Mesenchymal stem cell (in vitro differentiated cells and primary cell): Measurements from ENCODE around the gene RASSF5.

Source experiments
- DNase-seq: peaks from one replicate; pipeline ENCODE4 v3.0.0-alpha.2; 2013
- H2AFZ ChIP-seq: one replicate; pipeline ENCODE4 v1.6.1; 2013; ENCODE audit warnings: low read depth, mild to moderate bottlenecking, control low read depth, inconsistent platforms, low read length, moderate library complexity
- H2AK5ac ChIP-seq: 2 replicates; pipeline ENCODE4 v1.6.1; 2013; ENCODE audit warnings: low read length, moderate library complexity, mild to moderate bottlenecking, inconsistent platforms; ENCODE audit not compliant: severe bottlenecking
- H2BK120ac ChIP-seq: one replicate; pipeline ENCODE4 v1.6.1; 2013; ENCODE audit warnings: low read depth, mild to moderate bottlenecking, inconsistent platforms, low read length, moderate library complexity
- H2BK12ac ChIP-seq, 2 experiments: one replicate each; pipeline ENCODE4 v1.6.1; 2013; ENCODE audit warnings: inconsistent platforms in 2 of 2, low read length in 2 of 2, mild to moderate bottlenecking in 2 of 2, moderate library complexity in 2 of 2, control low read depth in 1 of 2
- H2BK15ac ChIP-seq: one replicate; pipeline ENCODE4 v1.6.1; 2013; ENCODE audit warnings: mild to moderate bottlenecking, low read depth, inconsistent platforms; ENCODE audit not compliant: poor library complexity, severe bottlenecking
- H2BK5ac ChIP-seq: 2 replicates; pipeline ENCODE4 v1.6.1; 2013; ENCODE audit warnings: low read depth, mild to moderate bottlenecking, low read length, control low read depth, inconsistent platforms; ENCODE audit not compliant: poor library complexity, severe bottlenecking
- H3K14ac ChIP-seq, 2 experiments: one replicate each; pipeline ENCODE4 v1.6.1; 2013; ENCODE audit warnings: inconsistent platforms in 2 of 2, low read length in 2 of 2, control low read depth in 1 of 2, mild to moderate bottlenecking in 1 of 2, moderate library complexity in 1 of 2
- H3K18ac ChIP-seq, 2 experiments: one replicate each; pipeline ENCODE4 v1.6.1; 2013; ENCODE audit warnings: inconsistent platforms in 2 of 2, low read length in 2 of 2, control low read depth in 1 of 2, low read depth in 1 of 2, mild to moderate bottlenecking in 1 of 2
- H3K23ac ChIP-seq, 2 experiments: one replicate each; pipeline ENCODE4 v1.6.1; 2013; ENCODE audit warnings: inconsistent platforms in 2 of 2, low read length in 2 of 2, mild to moderate bottlenecking in 2 of 2, moderate library complexity in 2 of 2, control low read depth in 1 of 2
- H3K27ac ChIP-seq: 2 replicates; pipeline ENCODE4 v1.5.1; 2013; ENCODE audit warnings: mild to moderate bottlenecking, moderate library complexity, low read length, control low read depth, inconsistent platforms; ENCODE audit not compliant: poor library complexity, severe bottlenecking
- H3K27me3 ChIP-seq, 2 experiments: 2 replicates each; pipeline versions ENCODE4 v1.6.1 to v1.7.0; 2013; ENCODE audit warnings: low read length in 2 of 2, mild to moderate bottlenecking in 2 of 2, moderate library complexity in 2 of 2, control low read depth in 1 of 2, inconsistent platforms in 1 of 2; ENCODE audit not compliant: control insufficient read depth in 1 of 2, insufficient read depth in 1 of 2
- H3K36me3 ChIP-seq, 2 experiments: 2 replicates each; pipeline versions ENCODE4 v1.6.1 to v1.7.0; 2013; ENCODE audit warnings: low read length in 2 of 2, control low read depth in 1 of 2, inconsistent platforms in 1 of 2, low read depth in 1 of 2, mild to moderate bottlenecking in 1 of 2; ENCODE audit not compliant: insufficient read depth in 2 of 2, control insufficient read depth in 1 of 2
- H3K4ac ChIP-seq, 2 experiments: one replicate each; pipeline ENCODE4 v1.6.1; 2013; ENCODE audit warnings: inconsistent platforms in 2 of 2, low read length in 2 of 2, mild to moderate bottlenecking in 2 of 2, moderate library complexity in 2 of 2, control low read depth in 1 of 2, low read depth in 1 of 2
- H3K4me1 ChIP-seq: 2 replicates; pipeline ENCODE4 v1.6.1; 2013; ENCODE audit warnings: low read depth, low read length, control low read depth; ENCODE audit not compliant: control insufficient read depth, insufficient read depth
- H3K4me2 ChIP-seq: 2 replicates; pipeline ENCODE4 v1.6.1; 2013; ENCODE audit warnings: low read length, mild to moderate bottlenecking, inconsistent platforms; ENCODE audit not compliant: poor library complexity, severe bottlenecking
- H3K4me3 ChIP-seq, 2 experiments: 2 replicates each; pipeline versions ENCODE4 v1.5.1 to v1.7.0; 2013; ENCODE audit warnings: low read length in 2 of 2, mild to moderate bottlenecking in 2 of 2, control low read depth in 1 of 2, low read depth in 1 of 2; ENCODE audit not compliant: insufficient read depth in 1 of 2
- H3K79me1 ChIP-seq: replicated peaks from 2 replicates; pipeline ENCODE4 v1.6.1; 2013; ENCODE audit warnings: mild to moderate bottlenecking, control low read depth, low read length, inconsistent platforms; ENCODE audit not compliant: poor library complexity, severe bottlenecking
- H3K9ac ChIP-seq: 2 replicates; pipeline ENCODE4 v1.7.0; 2013; ENCODE audit warnings: mild to moderate bottlenecking, low read length, moderate library complexity
- H3K9me3 ChIP-seq: 2 replicates; pipeline ENCODE4 v1.7.0; 2013; ENCODE audit warnings: mild to moderate bottlenecking, low read length; ENCODE audit not compliant: control insufficient read depth
- H4K8ac ChIP-seq: one replicate; pipeline ENCODE4 v1.6.1; 2013; ENCODE audit warnings: inconsistent platforms, mild to moderate bottlenecking, low read length, moderate library complexity
- H4K91ac ChIP-seq: one replicate; pipeline ENCODE4 v1.6.1; 2013; ENCODE audit warnings: mild to moderate bottlenecking, low read length, inconsistent platforms
- WGBS: methylation state at CpG from one replicate; pipeline ENCODE4 v1.1.7; 2013; ENCODE audit warnings: mixed read lengths; 5-methylcytosine and 5-hydroxymethylcytosine counted together

RASSF5 gene

DNA sequence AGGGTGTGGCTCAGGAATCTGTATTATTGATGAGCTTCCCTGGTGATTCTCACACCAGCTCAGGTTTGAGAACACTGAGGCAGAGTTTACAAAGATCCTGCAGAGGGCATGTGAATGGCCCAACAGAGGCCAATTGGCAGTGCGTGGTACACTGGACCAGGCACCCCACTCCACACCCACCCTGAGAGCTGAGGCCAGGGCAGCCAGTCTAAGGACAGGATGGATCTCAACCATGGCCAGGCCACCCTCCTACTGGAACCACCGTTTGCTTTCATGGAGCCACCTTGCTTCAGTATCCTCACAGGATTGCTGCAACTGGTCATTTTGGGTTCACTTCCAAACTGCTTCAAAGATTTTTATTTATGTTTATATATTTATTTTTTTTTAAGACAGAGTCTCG, 7.3 kb upstream of the RASSF5 start:
- no peak overlapping the region for H3K4ac ChIP-seq
- H2AFZ ChIP-seq: no peak overlapping the region
- no peak overlapping the region for H3K9ac ChIP-seq
- no peak overlapping the region for H3K4me3 ChIP-seq
- WGBS: 77% methylated on average over 2 of the region's 3 CpGs
- peak overlapping the region in 1 of 2 experiments; percentile 50 for H2BK12ac ChIP-seq
- no peak overlapping the region for H2BK120ac ChIP-seq
- no peak overlapping the region for H4K91ac ChIP-seq
- no peak overlapping the region for H3K27ac ChIP-seq
- H3K4me1 ChIP-seq: peaks cover 27% of the 10 kb centered on the region
- H2BK5ac ChIP-seq: no peak overlapping the region
- no peak overlapping the region for H4K8ac ChIP-seq
- H3K23ac ChIP-seq: no peak overlapping the region
- no peak overlapping the region for H3K14ac ChIP-seq
- no peaks in the 10 kb centered on the region for H3K9me3 ChIP-seq
- H3K27me3 ChIP-seq: peaks cover 0 to 2% of the 10 kb centered on the region in 2 experiments
- H3K4me2 ChIP-seq: no peak overlapping the region
- peaks cover 14 to 21% of the 10 kb centered on the region in 2 experiments for H3K36me3 ChIP-seq
- no peak overlapping the region for H2BK15ac ChIP-seq
- H2AK5ac ChIP-seq: no peak overlapping the region
- no peak for DNase-seq
- peak overlapping the region in 1 of 2 experiments; percentile 37 for H3K18ac ChIP-seq
- no peaks in the 10 kb centered on the region for H3K79me1 ChIP-seq

DNA sequence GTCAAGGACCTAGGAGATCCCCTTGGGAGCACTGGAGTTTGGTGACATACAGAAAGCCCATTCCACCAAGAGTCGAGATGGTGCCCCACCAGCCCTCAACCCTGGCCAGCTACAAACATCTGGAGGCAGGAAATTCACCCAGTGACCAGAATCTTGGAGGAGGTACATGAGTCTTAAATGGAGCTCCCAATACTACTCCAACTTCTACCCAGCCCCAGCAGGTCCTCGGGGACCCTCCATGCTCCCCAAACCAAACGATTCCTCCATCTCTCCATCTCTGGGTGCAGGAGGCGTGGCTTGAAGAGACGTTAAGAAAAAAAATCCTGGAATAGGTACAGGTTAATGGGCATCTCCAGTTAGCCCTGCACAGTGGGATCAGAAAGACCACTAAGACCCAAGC, 5.5 kb upstream of the RASSF5 start:
- no peak for DNase-seq

DNA sequence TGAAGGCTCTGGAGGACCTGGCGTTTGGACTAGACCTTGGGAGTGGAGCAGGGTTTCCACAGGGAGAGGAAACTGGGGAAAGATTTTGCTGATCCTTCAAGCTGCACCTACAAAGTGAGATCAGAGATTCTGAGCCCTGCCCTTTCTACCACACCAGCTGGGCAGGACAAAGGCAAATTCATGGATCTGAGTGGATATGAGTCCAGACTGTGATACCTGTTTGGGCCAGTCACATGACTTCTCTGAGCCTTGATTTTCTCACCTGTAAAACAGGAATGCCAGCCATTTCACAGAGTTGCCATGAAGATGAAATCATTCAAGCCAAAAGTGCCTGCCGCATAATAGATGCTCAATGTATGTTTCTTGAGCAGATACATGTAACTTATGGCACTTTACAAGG, 4.9 kb upstream of the RASSF5 start:
- DNase-seq: no peak
- peak overlapping the region in 1 of 2 experiments; percentile 2 for H3K18ac ChIP-seq
- H2AK5ac ChIP-seq: no peak overlapping the region
- H4K8ac ChIP-seq: no peak overlapping the region
- H3K4me2 ChIP-seq: no peak overlapping the region
- H3K14ac ChIP-seq: no peak overlapping the region
- no peak overlapping the region for H3K4me3 ChIP-seq
- no peak overlapping the region for H3K4ac ChIP-seq
- no peaks in the 10 kb centered on the region for H3K79me1 ChIP-seq
- no peaks in the 10 kb centered on the region for H3K9me3 ChIP-seq
- H3K36me3 ChIP-seq: peaks cover 5 to 7% of the 10 kb centered on the region in 2 experiments
- no peak overlapping the region for H2BK120ac ChIP-seq
- no peak overlapping the region for H3K9ac ChIP-seq
- H3K23ac ChIP-seq: no peak overlapping the region
- H2BK12ac ChIP-seq: peak overlapping the region in 1 of 2 experiments; percentile 57
- peaks cover 0 to 24% of the 10 kb centered on the region in 2 experiments for H3K27me3 ChIP-seq
- peaks cover 25% of the 10 kb centered on the region for H3K4me1 ChIP-seq
- 89% methylated on average over 2 of the region's 2 CpGs for WGBS
- no peak overlapping the region for H2AFZ ChIP-seq
- no peak overlapping the region for H2BK5ac ChIP-seq
- H4K91ac ChIP-seq: peak overlapping the region; percentile 59
- no peak overlapping the region for H3K27ac ChIP-seq
- H2BK15ac ChIP-seq: no peak overlapping the region

More for the DNA sequence above, 5.5 kb upstream of the RASSF5 start:
- H3K79me1 ChIP-seq: no peaks in the 10 kb centered on the region
- peaks cover 0 to 20% of the 10 kb centered on the region in 2 experiments for H3K27me3 ChIP-seq
- no peaks in the 10 kb centered on the region for H3K9me3 ChIP-seq
- no peak overlapping the region for H3K4me2 ChIP-seq
- H3K23ac ChIP-seq: no peak overlapping the region
- H3K9ac ChIP-seq: peak overlapping the region; percentile 80
- peak overlapping the region; percentile 57 for H2AK5ac ChIP-seq
- no peak overlapping the region for H3K14ac ChIP-seq
- peak overlapping the region; percentile 67 to 87 for H2BK12ac ChIP-seq
- H2AFZ ChIP-seq: no peak overlapping the region
- peak overlapping the region; percentile 59 for H4K91ac ChIP-seq
- 95% methylated on average over 5 of the region's 5 CpGs for WGBS
- peaks cover 5 to 7% of the 10 kb centered on the region in 2 experiments for H3K36me3 ChIP-seq
- peak overlapping the region; percentile 9 for H2BK120ac ChIP-seq
- peak overlapping the region; percentile 37 to 85 for H3K18ac ChIP-seq
- peaks cover 21% of the 10 kb centered on the region for H3K4me1 ChIP-seq
- no peak overlapping the region for H2BK15ac ChIP-seq
- peak overlapping the region; percentile 53 for H3K27ac ChIP-seq
- no peak overlapping the region for H3K4me3 ChIP-seq
- no peak overlapping the region for H2BK5ac ChIP-seq
- H4K8ac ChIP-seq: peak overlapping the region; percentile 47
- H3K4ac ChIP-seq: peak overlapping the region in 1 of 2 experiments; percentile 40

DNA sequence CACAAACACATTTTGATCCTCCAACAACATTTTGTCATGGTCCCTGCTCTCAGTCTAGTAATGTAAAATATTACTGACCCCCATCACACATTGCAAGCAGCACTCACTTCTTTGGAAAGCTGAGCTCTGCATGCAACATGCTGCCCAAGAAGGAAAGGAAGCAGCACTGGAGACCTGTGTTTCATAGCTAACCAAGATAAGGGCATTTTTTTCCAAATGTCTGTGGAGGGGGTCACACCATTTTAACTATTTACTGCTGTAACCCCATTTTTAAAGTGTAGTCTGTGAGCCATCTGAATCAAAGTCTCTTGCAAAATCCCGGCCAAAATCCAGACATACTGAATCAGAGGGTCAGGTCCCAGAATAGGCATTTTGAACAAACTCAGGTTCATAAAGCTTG, 4.5 kb upstream of the RASSF5 start:
- 93% methylated on average over 1 of the region's 1 CpG for WGBS
- no peak overlapping the region for H3K9ac ChIP-seq
- H2BK120ac ChIP-seq: no peak overlapping the region
- no peaks in the 10 kb centered on the region for H3K9me3 ChIP-seq
- H3K79me1 ChIP-seq: no peaks in the 10 kb centered on the region
- H2BK12ac ChIP-seq: no peak overlapping the region
- no peak overlapping the region for H3K14ac ChIP-seq
- H3K27ac ChIP-seq: no peak overlapping the region
- no peak overlapping the region for H2BK5ac ChIP-seq
- peaks cover 28% of the 10 kb centered on the region for H3K4me1 ChIP-seq
- no peak overlapping the region for H2AFZ ChIP-seq
- H3K18ac ChIP-seq: peak overlapping the region in 1 of 2 experiments; percentile 24
- no peak overlapping the region for H4K91ac ChIP-seq
- H3K27me3 ChIP-seq: peaks cover 0 to 24% of the 10 kb centered on the region in 2 experiments
- H3K36me3 ChIP-seq: peaks cover 4 to 5% of the 10 kb centered on the region in 2 experiments
- H2BK15ac ChIP-seq: no peak overlapping the region
- H3K23ac ChIP-seq: no peak overlapping the region
- H3K4ac ChIP-seq: no peak overlapping the region
- no peak overlapping the region for H4K8ac ChIP-seq
- peak; percentile 44 for DNase-seq
- no peak overlapping the region for H2AK5ac ChIP-seq
- H3K4me3 ChIP-seq: no peak overlapping the region
- no peak overlapping the region for H3K4me2 ChIP-seq
